OCI-LY7 (cell line): ENCODE measurements around the gene SLC35F4.

ENCODE experiments used
- CTCF ChIP-seq: fragments of 200-600 bp; sonication (generic); conservative IDR thresholded peaks from 2 replicates; pipeline ENCODE4 v1.5.1; 2014; ENCODE audit warnings: mild to moderate bottlenecking, antibody characterized with exemption, low read length, moderate library complexity, mixed read lengths
- EZH2phosphoT487 ChIP-seq: fragments of 200-600 bp; sonication (generic); IDR thresholded peaks from 2 replicates; pipeline ENCODE4 v1.6.1; 2018; ENCODE audit warnings: low read depth, borderline replicate concordance, mild to moderate bottlenecking, mixed run types, antibody characterized with exemption, low read length, moderate library complexity, mixed read lengths

GRCh38 chr14:57823015-57823660 is 42.8 kb downstream of the SLC35F4 start:
- TF ChIP-seq CTCF (no peak), EZH2phosphoT487 (no peak)
